GM20431 (cell line): ENCODE measurements around the gene MECR.

Experiments
- in situ Hi-C: fragments of 300-500 bp; cut with MseI, MboI; formaldehyde crosslinking; loops from one replicate; pipeline ENCODE4 v1.15.0; 2020; ENCODE audit warnings: low sequenced_read_pairs; ENCODE audit not compliant: unreplicated experiment

Gene MECR, protein sequence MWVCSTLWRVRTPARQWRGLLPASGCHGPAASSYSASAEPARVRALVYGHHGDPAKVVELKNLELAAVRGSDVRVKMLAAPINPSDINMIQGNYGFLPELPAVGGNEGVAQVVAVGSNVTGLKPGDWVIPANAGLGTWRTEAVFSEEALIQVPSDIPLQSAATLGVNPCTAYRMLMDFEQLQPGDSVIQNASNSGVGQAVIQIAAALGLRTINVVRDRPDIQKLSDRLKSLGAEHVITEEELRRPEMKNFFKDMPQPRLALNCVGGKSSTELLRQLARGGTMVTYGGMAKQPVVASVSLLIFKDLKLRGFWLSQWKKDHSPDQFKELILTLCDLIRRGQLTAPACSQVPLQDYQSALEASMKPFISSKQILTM

DNA sequence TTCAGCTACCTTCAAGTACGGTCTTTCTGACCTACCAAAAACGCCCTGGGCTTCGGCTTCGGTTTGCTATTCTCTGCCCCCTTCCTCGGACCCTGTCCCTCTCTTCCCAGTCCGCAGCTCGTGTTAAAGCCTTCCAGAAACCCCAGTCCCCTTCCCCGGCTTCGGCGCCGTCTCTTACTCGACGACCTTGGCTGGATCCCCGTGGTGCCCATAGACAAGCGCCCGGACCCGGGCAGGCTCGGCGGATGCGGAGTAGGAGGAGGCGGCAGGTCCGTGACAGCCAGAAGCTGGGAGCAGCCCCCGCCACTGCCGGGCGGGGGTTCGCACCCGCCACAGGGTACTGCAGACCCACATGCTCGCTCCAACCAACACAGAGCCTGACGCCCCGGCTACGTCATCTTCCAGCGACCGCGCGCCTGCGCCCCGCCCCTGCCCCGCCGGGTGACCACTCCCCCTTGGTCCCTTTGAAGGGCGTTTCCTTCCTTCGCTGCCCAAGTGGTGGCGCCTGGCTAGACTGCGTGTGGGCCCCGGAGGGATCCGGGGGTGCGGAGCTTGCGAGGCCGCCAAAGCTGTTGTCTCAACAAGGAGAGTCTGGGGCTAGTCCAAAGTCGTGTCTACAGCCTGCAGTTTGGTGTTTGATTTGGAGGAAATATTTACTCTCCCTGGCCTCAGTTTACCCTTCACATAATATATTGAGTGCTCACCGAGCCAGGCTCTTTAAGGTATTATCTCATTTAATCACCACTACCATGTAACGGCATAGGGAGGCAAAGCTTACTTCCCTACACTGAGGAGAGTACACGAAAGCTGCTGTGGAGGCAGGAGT is at the start of gene MECR:
Gene MECR (minus strand): TSS at position 382 of the 826 bp plus-strand sequence. CDS start 28 bp downstream, at position 354.
- in situ Hi-C loops, result loop anchor here (25.0 kb wide), 1 partner anchor 607 kb away; no protein-coding TSS in a partner anchor

- in situ Hi-C loops, result no loop called here
Observed at GRCh38 chr1:29279951-29280391, 49.2 kb upstream of the MECR start.

DNA sequence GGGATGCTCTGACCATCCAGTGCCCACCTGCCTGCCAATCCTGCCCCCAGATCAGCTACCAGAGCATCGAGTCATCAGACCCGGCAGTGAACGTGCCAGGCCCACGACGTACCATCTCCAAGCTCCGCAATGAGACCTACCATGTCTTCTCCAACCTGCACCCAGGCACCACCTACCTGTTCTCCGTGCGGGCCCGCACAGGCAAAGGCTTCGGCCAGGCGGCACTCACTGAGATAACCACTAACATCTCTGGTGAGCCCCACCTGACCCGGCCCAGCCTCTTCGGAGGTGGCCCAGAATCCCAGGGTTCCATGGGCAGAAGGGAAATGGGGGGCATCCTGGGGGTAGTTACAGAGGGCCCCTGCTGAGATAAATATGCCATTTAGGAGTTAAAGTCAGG is 48.7 kb upstream of the MECR start:
- in situ Hi-C loops, result no loop called here

DNA sequence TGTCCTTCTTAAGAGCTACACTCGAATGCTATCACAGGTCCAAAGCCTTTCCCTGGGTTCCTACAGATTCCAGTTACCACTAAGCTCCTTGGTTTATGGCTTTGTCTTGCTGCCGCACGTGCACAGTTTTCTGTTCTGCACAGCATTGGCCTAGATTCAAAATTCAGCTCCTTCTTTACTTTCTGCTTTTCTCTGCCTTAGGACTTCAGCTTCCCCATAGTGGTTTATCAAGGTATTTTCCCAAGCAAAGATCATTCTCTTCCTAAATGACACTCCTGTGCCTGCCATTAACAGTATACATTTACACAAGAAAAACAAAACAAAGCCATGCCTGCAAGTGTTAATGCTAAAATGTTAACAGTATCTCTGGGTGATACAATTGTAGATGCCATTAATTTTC is 47.4 kb upstream of the MECR start:
- in situ Hi-C loops, result no loop called here

GRCh38 chr1:29275435-29275834 is 44.7 kb upstream of the MECR start:
- in situ Hi-C loops, result no loop called here

GRCh38 chr1:29272147-29272907 is 41.6 kb upstream of the MECR start:
- in situ Hi-C loops, result no loop called here

DNA sequence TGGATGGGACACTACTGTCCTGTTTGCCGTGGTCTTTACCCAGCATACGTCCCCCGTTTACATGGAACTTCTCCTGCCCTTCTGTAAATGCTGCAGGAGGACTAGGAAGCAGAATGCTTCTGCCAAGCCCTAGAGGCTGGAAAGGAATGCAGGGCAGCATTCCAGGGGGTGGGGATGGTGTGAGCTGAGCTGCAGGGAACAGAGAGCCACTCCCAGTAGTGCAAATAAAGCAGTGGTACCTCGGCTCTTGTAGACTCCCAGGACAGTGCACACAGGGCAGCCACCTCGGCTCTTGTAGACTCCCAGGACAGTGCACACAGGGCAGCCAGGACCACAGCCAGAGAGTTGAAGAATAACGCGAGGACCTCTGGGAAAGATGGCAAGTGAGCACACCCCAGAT is 41.0 kb upstream of the MECR start:
- in situ Hi-C loops, result no loop called here

DNA sequence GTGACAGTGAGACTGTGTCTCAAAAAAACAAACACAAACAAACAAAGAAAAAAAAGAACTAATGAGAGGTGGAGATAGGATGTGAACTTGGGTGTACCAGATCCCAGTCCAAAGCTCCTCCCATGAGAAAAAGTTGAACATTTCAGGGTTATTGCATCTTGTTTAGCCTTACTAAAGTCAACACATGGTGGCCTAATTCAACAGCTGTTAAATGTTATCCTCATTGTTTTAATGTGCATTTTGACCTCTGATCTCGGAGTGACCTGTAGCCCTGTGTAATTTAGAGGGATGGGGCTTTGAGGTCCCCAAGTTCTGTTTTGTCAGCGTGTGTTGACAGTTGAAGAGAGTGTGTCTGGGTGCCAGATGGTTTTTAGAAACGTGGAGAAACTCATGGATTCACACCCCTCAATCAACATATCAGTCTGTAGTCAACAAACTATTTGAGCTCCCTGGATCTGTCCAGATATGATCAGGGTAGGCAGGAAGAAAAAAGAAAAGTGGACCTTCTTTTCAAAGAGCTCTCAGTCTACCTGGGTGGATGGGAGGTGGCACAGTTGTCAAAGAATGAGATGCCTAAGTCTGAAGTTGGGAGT is 40.3 kb upstream of the MECR start:
- in situ Hi-C loops, result no loop called here

DNA sequence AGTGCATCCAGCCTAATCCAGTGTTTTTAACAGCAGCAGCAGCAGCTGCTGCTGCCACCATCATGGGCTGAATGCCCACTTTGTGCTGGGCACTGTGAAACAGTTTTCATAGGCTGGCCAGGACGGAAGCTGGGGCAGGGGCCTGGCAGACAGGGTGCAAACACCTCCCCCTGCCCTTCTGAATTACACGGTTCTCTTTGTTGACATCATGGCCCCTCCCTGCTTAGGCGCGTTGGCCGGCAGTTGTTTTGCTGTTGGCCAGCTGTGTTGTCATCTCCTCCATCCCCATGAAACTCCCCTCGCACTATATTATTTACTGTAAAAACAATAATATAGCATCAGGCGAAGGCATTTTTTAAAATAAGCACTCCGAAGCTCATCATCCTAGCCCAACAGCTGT is 38.6 kb upstream of the MECR start:
- in situ Hi-C loops, result no loop called here

DNA sequence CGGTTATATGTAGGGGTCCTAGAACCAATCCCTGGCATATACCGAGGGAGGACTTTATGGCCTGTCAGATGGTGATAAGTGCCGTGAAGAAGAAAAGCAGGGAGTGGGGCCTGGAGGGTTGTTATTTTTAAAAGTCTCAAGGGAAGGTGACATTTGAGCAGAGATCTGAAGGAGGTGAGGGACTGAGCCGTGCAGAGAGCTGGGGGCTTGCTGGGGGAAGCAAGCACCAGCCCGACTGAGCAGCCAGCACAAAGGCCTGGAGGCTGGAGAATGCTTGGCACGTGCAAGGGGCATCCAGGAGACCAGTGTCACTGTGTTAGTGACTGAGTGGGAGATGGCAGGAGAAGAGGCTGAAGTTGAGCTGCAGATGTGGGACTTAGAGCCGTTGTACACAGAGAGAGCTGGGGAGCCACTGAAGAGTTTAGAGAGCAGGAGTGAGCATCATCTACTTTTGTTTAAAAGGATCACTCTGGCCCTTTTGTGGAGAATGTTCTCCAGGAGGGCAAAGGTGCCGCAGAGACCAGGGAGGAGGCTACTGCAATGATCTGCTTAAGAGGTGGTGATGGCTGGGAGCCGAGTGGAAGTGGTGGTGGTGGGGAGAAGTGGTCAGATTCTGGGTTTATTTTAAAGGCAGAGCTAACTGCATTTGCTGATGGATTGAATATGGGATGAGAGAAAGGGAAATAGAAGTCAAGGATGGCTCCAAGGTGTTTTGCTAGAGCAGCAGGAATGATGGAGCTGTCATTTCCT is 36.8 kb upstream of the MECR start:
- in situ Hi-C loops, result no loop called here

- in situ Hi-C loops, result no loop called here
Observed at GRCh38 chr1:29266912-29267311, 36.2 kb upstream of the MECR start.

DNA sequence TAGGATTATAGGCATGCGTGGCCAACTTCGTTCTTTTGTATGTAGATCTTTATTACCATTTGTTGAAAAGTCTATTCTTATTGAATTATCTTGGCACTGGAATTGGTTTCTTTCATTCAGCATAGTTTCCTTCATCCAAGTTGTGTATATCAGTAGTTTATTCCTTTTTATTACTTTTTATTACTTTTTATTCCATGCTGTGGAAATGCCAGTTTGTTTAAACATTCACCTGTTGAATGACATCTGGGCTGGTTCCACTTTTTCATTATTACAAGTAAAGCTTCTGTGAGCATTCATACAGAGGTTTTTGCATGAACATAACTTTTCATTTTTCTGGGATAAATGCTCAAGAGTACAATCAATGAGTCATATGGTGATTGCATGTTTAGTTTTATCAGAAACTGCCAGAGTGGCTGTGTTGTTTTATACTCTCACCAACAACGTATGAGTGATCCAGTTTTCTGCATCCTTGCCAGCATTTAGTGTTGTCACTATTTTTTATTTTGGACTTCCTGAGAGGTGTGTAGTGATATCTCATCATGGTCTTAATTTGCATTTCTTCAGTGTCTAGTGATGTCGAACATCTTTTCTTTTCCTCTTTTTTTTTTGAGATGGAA is 34.1 kb upstream of the MECR start:
- in situ Hi-C loops, result no loop called here

DNA sequence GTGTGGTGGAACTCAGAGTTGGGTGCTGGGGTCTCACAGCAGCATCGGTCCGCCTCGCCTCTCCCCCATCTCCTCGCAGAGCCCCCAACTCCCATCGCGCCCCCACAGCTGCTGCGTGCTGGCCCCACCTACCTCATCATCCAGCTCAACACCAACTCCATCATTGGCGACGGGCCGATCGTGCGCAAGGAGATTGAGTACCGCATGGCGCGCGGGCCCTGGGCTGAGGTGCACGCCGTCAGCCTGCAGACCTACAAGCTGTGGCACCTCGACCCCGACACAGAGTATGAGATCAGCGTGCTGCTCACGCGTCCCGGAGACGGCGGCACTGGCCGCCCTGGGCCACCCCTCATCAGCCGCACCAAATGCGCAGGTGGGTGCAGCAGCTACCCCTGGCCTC is 29.8 kb upstream of the MECR start:
- in situ Hi-C loops, result no loop called here

DNA sequence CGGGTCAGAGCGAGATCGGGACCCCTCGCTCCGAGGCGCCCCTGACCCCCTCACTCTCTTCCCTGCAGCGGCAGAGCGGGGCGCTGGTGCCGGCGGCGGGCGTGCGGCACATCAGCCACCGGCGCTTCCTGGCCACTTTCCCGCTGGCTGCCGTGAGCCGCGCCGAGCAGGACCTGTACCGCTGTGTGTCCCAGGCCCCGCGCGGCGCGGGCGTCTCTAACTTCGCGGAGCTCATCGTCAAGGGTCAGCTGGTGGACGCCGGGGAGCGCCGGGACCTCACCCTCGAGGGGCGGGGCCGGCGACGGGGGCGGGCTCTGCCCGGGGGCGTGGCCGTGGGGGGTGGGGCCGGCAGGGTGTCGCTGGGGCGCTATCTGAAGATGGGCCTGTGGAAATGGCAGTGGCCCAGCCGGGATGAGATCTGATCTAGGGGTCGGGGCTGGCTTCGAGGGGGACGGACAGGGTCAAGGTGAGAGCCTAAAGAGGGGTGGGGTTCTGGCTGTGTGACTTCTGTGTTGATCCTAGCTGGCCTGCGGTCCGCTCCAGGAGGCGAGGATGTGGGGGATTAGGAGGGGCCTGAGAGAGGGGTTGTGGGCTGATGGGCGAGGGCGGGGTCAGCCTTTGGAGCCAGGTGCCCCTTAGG is 29.2 kb upstream of the MECR start:
- in situ Hi-C loops, result no loop called here

DNA sequence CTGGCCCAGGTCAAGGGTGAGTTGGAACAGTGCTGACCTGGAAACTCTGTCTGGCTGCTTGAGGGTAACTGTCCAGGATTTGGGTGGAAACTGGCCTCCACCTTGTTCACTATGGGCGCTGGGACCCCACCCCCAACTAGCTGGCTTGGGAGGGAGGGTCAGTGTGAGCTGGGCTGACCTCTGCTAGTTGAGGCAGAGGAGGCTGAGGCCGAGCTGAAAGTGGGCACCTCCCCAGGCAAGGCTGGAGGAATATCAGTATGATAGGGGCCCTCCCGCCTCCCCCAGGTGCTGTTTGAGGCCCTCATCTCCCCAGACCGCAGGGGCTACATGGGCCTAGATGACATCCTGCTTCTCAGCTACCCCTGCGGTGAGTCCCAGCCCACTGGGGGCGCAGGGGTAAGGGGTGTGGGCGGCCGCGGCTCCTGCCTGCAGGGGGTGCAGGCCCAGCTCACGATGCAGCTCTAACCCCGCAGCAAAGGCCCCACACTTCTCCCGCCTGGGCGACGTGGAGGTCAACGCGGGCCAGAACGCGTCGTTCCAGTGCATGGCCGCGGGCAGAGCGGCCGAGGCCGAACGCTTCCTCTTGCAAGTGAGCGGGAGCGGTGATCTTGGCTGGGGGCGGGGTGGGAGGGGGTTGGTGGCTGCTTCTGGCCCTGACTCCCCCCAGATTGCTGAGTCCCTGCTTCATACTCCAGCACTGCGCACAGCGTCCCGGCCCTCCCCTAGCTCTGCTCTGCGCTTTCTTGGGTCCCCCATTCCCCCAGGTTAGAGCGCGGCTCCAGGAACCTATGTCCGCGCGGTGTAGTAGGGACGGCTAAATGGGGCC is 28.5 kb upstream of the MECR start:
- in situ Hi-C loops, result no loop called here

DNA sequence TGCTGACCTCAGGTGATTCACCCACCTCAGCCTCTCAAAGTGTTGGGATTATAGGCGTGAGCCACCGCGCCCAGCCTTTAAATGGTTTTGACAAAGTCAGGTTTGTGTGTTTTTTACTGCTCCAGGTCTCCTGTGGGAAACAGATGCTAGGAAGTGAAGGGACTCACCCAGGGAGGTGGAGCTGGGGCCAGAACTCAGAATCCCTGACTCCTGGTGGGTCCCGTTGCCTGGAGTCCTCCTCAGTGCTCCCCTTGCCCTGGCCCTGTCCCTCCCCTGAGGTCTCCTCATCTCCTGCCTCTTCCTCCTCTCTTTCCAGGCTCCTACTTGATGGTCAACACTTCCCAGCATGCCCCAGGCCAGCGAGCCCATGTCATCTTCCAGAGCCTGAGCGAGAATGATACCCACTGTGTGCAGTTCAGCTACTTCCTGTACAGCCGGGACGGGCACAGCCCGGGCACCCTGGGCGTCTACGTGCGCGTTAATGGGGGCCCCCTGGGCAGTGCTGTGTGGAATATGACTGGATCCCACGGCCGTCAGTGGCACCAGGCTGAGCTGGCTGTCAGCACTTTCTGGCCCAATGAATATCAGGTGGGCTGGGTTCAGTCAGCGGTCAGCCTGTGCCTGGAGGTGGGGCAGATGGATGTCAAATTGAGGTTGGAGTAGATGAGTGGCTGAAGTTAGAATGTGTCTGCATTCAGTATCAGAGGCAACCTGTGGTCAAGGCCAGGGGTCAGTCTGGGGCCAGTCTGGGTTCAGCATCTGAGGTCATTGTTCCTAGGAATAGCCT is 27.6 kb upstream of the MECR start:
- in situ Hi-C loops, result no loop called here
